Measurements from ENCODE around the gene IRS1. TPM values are rescaled to one million over a fixed set of nuclear protein-coding genes. Genes with fewer than 3 reads are reported as not detected.

IRS1 gene
- total RNA-seq, 5 donors from 2014 or later (not counting 1 experiment from before 2014, with no cell fraction given): 3.7 to 8.7 (median 6.7) TPM

DNA sequence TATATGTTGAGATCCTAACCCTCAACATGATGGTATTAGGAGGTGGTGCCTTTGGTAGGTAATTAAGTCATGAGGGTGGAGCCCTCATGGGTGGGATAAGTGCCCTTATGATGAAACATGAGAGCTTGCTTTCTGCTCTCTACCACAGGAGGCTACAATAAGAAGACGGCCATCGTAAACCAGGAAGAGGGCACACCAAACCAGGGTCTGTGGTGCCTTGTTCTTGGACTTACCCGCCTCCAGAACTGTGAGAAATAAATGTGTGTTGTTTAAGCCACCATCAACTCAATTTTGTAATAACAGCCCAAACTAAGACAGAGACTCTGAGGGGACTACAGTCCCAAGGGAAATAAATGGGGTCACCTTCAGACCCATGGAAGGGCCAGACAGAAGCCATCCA, 52.3 kb downstream of the IRS1 start:
- Histone ChIP-seq H3K9me3 (no peaks in the 10 kb centered on the region), H3K27me3 (replicated peaks in 1 of 2; ENCODE audit: control insufficient read depth in 2 of 2, extremely low read depth in 1 of 2, insufficient read depth in 2 of 2, low read length in 1 of 2) (no peaks in the 10 kb centered on the region), H3K4me1 (ENCODE audit: control insufficient read depth in 1 of 2, extremely low read depth in 1 of 2, insufficient read depth in 2 of 2, low read length in 2 of 2) (no peaks in the 10 kb centered on the region), H3K36me3 (ENCODE audit: control insufficient read depth in 2 of 2, extremely low read depth in 1 of 2, insufficient read depth in 1 of 2, low read length in 1 of 2) (no peaks in the 10 kb centered on the region), H3K4me3 (ENCODE audit: control insufficient read depth in 1 of 2, extremely low read depth in 1 of 2, low read length in 1 of 2) (no peak overlapping the region), H3K27ac (ENCODE audit: low read length) (no peak overlapping the region)
- ChIA-PET POLR2A (no interaction called here), CTCF (interaction anchor here (0.6 to 0.9 kb wide), 2 partner anchors 20 to 42 kb away, joined by 4 to 10 read pairs; no protein-coding TSS in a partner anchor)
- whole genome bisulfite sequencing (ENCODE audit: insufficient coverage): 90% methylated on average over 2 of the region's 3 CpGs
- ATAC-seq (replicated peaks in 1 of 4): no peak
- DNase-seq: no peak
- H3K4me3 Mint-ChIP-seq: no peak overlapping the region
- no peaks in the 10 kb centered on the region for H3K27me3 Mint-ChIP-seq
- H3K27ac Mint-ChIP-seq: no peak overlapping the region
- H3K9me3 Mint-ChIP-seq: no peaks in the 10 kb centered on the region
- H3K36me3 Mint-ChIP-seq: peaks cover 12% of the 10 kb centered on the region
- peaks cover 0 to 2% (median 0%) of the 10 kb centered on the region in 3 donors for H3K4me1 Mint-ChIP-seq

DNA sequence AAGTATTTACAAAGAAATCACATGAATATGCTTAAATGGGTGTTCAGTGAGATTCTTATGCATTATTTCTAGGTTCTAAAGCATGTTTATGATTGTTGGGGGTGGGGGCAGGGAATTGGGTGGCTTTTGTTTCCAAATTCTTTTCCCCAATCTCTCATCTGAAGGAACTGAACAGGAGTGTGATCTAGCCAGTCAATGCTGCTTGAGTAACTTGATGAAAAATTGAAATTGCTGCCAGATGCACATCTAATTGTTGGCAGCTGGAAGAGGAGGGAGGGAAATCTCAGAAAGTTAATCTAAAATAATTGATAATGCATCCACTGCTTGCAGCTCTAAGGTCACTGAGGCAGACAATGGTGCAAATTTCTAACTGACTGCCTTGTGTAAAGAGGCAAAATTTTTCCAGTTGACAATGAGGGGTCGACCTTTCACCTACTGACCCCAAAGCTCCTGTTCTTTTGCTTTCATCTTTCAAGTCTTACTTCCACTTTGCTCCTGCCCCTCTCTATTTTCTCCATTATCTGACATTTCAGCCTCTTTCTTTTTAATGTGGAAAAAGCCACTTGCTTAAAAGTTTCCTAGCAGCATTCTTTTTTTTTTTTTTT, 53.3 kb downstream of the IRS1 start:
- POLR2A ChIA-PET: interaction anchor here in 1 of 2 donors (0.6 kb wide), 1 partner anchor 319 kb away, joined by 3 read pairs; no protein-coding TSS in a partner anchor
- Mint-ChIP-seq H3K27ac (no peak overlapping the region), H3K9me3 (no peaks in the 10 kb centered on the region), H3K27me3 (no peaks in the 10 kb centered on the region), H3K4me1 (peaks cover 0 to 2% (median 0%) of the 10 kb centered on the region in 3 donors), H3K36me3 (peaks cover 12% of the 10 kb centered on the region), H3K4me3 (no peak overlapping the region)
- no CpG with 5 or more reads among the region's 1 CpG for WGBS (ENCODE audit: insufficient coverage)
- DNase-seq (no peak), ATAC-seq (replicated peaks in 1 of 4) (no peak)
- no peaks in the 10 kb centered on the region for H3K36me3 ChIP-seq (ENCODE audit: control insufficient read depth in 2 of 2, extremely low read depth in 1 of 2, insufficient read depth in 1 of 2, low read length in 1 of 2)
- H3K4me3 ChIP-seq (ENCODE audit: control insufficient read depth in 1 of 2, extremely low read depth in 1 of 2, low read length in 1 of 2): no peak overlapping the region
- no peaks in the 10 kb centered on the region for H3K4me1 ChIP-seq (ENCODE audit: control insufficient read depth in 1 of 2, extremely low read depth in 1 of 2, insufficient read depth in 2 of 2, low read length in 2 of 2)
- H3K9me3 ChIP-seq: no peaks in the 10 kb centered on the region
- H3K27me3 ChIP-seq (replicated peaks in 1 of 2; ENCODE audit: control insufficient read depth in 2 of 2, extremely low read depth in 1 of 2, insufficient read depth in 2 of 2, low read length in 1 of 2): no peaks in the 10 kb centered on the region
- CTCF ChIA-PET: interaction anchor here (0.6 to 0.9 kb wide), 5 partner anchors 16 to 152 kb away, joined by 4 to 10 read pairs (median 5); no protein-coding TSS in a partner anchor
- no peak overlapping the region for H3K27ac ChIP-seq (ENCODE audit: low read length)

DNA sequence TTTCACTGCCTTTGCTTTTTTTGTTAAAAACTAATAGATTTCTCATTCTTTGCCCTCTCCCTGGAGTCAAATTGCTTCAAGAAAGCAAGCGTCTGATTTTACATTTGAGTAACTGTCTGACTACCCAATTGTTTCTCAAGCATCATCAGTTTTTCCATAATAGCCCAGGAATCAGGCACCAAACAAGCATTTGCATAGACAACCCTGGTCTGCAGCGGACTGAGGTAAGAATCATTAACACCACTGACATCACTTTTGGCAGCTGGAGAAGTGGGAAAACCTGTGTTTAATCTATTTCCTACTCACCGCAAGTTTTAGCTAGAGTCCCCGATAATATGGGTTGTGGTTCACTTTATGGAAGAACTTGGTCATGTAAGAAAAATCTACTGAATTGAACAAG, 55.7 kb downstream of the IRS1 start:
- Histone ChIP-seq H3K4me3 (ENCODE audit: control insufficient read depth in 1 of 2, extremely low read depth in 1 of 2, low read length in 1 of 2) (no peak overlapping the region), H3K27me3 (replicated peaks in 1 of 2; ENCODE audit: control insufficient read depth in 2 of 2, extremely low read depth in 1 of 2, insufficient read depth in 2 of 2, low read length in 1 of 2) (no peaks in the 10 kb centered on the region), H3K36me3 (ENCODE audit: control insufficient read depth in 2 of 2, extremely low read depth in 1 of 2, insufficient read depth in 1 of 2, low read length in 1 of 2) (no peaks in the 10 kb centered on the region), H3K27ac (ENCODE audit: low read length) (no peak overlapping the region), H3K9me3 (no peaks in the 10 kb centered on the region), H3K4me1 (ENCODE audit: control insufficient read depth in 1 of 2, extremely low read depth in 1 of 2, insufficient read depth in 2 of 2, low read length in 2 of 2) (peaks cover 0 to 2% of the 10 kb centered on the region in 2 experiments)
- Mint-ChIP-seq H3K36me3 (peaks cover 8% of the 10 kb centered on the region), H3K9me3 (no peaks in the 10 kb centered on the region), H3K27ac (no peak overlapping the region), H3K27me3 (no peaks in the 10 kb centered on the region), H3K4me1 (peaks cover 2 to 5% (median 3%) of the 10 kb centered on the region in 3 donors), H3K4me3 (no peak overlapping the region)
- DNase-seq: no peak
- CTCF ChIA-PET: no interaction called here
- POLR2A ChIA-PET: no interaction called here
- WGBS (ENCODE audit: insufficient coverage): 100% methylated on average over 1 of the region's 4 CpGs
- ATAC-seq (replicated peaks in 1 of 4): no peak

DNA sequence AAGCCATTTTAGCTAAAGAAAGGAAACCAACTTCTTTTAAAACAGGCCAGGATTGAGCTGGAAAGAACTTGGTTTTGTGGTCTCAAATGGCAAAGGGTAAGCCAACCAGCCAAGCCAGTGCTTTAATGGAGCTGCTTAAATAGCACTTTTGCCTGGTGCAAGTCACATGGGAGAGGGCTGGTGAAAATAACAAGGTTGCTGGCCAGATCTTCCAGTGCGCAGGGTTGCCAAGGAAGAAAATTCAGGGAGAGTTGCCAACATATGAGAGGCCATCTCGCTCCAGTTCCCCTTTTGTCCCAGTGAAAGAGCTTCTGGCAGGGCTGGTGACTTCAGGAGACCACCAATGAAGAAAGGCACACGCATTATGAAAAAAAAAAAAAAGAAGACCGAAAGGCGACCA, 57.3 kb downstream of the IRS1 start:
- Mint-ChIP-seq H3K4me3 (no peak overlapping the region), H3K36me3 (no peaks in the 10 kb centered on the region), H3K27me3 (no peaks in the 10 kb centered on the region), H3K4me1 (peaks cover 5 to 7% (median 5%) of the 10 kb centered on the region in 3 donors), H3K9me3 (peaks cover 0 to 3% (median 0%) of the 10 kb centered on the region in 3 donors), H3K27ac (no peak overlapping the region)
- ChIA-PET POLR2A (interaction anchor here in 1 of 2 donors (0.7 kb wide), 1 partner anchor 369 kb away, joined by 5 read pairs; no protein-coding TSS in a partner anchor), CTCF (no interaction called here)
- Histone ChIP-seq H3K36me3 (ENCODE audit: control insufficient read depth in 2 of 2, extremely low read depth in 1 of 2, insufficient read depth in 1 of 2, low read length in 1 of 2) (no peaks in the 10 kb centered on the region), H3K9me3 (no peaks in the 10 kb centered on the region), H3K27ac (ENCODE audit: low read length) (no peak overlapping the region), H3K4me3 (ENCODE audit: control insufficient read depth in 1 of 2, extremely low read depth in 1 of 2, low read length in 1 of 2) (no peak overlapping the region), H3K27me3 (replicated peaks in 1 of 2; ENCODE audit: control insufficient read depth in 2 of 2, extremely low read depth in 1 of 2, insufficient read depth in 2 of 2, low read length in 1 of 2) (no peaks in the 10 kb centered on the region), H3K4me1 (ENCODE audit: control insufficient read depth in 1 of 2, extremely low read depth in 1 of 2, insufficient read depth in 2 of 2, low read length in 2 of 2) (peaks cover 0 to 2% of the 10 kb centered on the region in 2 experiments)
- ATAC-seq (replicated peaks in 1 of 4): no peak
- DNase-seq: no peak
- 100% methylated on average over 1 of the region's 5 CpGs for WGBS (ENCODE audit: insufficient coverage)

DNA sequence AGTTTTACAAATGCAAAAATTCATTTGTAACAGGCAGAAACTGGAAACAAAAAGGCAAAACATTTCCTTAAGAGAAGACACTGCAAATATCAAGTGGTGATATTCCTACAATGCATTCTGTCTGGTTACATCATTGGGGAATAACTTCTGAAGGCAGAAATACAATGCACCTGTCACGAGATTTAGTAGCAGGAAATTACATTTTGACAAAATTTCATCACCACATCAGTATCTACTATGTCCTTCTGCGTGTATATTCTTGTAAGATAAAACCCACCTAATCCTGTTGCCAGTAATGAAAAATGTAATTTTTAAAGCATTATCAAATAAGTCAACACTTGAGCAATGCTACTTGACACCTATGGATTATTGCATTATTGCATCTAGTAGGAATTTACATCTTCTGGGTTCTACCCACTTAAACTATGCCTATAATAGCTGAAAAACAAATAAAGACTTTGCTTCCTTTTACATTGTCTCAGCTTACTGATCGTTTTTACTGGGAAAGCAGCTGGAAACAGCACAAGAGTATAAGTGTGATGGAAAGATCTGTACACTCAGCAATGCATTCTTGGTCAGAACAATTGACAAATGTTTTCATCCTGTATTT, 59.5 kb downstream of the IRS1 start:
- WGBS (ENCODE audit: insufficient coverage): no CpG with 5 or more reads among the region's 3 CpGs
- peaks cover 8% of the 10 kb centered on the region for H3K36me3 Mint-ChIP-seq
- no peaks in the 10 kb centered on the region for H3K36me3 ChIP-seq (ENCODE audit: control insufficient read depth in 2 of 2, extremely low read depth in 1 of 2, insufficient read depth in 1 of 2, low read length in 1 of 2)
- no peak overlapping the region for H3K4me3 Mint-ChIP-seq
- H3K4me1 ChIP-seq (ENCODE audit: control insufficient read depth in 1 of 2, extremely low read depth in 1 of 2, insufficient read depth in 2 of 2, low read length in 2 of 2): peaks cover 0 to 2% of the 10 kb centered on the region in 2 experiments
- ATAC-seq (replicated peaks in 1 of 4): no peak
- ChIA-PET POLR2A (no interaction called here), CTCF (no interaction called here)
- H3K4me1 Mint-ChIP-seq: peaks cover 5 to 7% (median 5%) of the 10 kb centered on the region in 3 donors
- no peak overlapping the region for H3K4me3 ChIP-seq (ENCODE audit: control insufficient read depth in 1 of 2, extremely low read depth in 1 of 2, low read length in 1 of 2)
- no peak for DNase-seq
- H3K27ac Mint-ChIP-seq: no peak overlapping the region
- no peaks in the 10 kb centered on the region for H3K27me3 Mint-ChIP-seq
- no peaks in the 10 kb centered on the region for H3K27me3 ChIP-seq (replicated peaks in 1 of 2; ENCODE audit: control insufficient read depth in 2 of 2, extremely low read depth in 1 of 2, insufficient read depth in 2 of 2, low read length in 1 of 2)
- H3K9me3 ChIP-seq: no peaks in the 10 kb centered on the region
- H3K27ac ChIP-seq (ENCODE audit: low read length): no peak overlapping the region
- H3K9me3 Mint-ChIP-seq: peaks cover 0 to 5% (median 0%) of the 10 kb centered on the region in 3 donors

DNA sequence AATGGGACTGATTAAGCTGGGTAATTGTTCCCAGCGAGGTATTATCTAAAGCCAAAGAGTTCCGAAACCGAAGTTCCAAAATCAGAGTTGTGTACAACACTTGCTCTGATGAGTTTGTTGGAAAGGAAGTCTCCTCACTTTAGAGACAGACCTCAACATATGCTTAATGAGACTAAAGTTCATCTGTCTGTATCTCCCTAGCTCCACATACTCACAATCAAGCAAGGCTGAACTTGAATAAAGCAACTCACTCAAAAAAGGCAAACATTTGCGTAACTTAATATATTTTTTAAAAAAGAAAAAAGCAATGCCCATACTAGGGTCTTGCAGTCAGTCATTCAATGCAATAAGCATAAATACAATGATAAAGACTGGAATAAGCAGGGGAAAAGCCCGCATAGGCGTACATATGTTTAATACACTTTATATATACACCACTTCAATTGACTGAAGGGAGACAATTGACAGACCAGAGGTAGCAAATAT, 60.0 kb downstream of the IRS1 start:
- POLR2A ChIA-PET: no interaction called here
- Mint-ChIP-seq H3K4me1 (peaks cover 5 to 7% (median 5%) of the 10 kb centered on the region in 3 donors), H3K27ac (no peak overlapping the region), H3K9me3 (peaks cover 0 to 5% (median 0%) of the 10 kb centered on the region in 3 donors), H3K36me3 (peaks cover 8% of the 10 kb centered on the region), H3K27me3 (no peaks in the 10 kb centered on the region), H3K4me3 (no peak overlapping the region)
- WGBS (ENCODE audit: insufficient coverage): 100% methylated on average over 1 of the region's 6 CpGs
- DNase-seq (no peak), ATAC-seq (replicated peaks in 1 of 4) (no peak)
- no peaks in the 10 kb centered on the region for H3K36me3 ChIP-seq (ENCODE audit: control insufficient read depth in 2 of 2, extremely low read depth in 1 of 2, insufficient read depth in 1 of 2, low read length in 1 of 2)
- H3K27me3 ChIP-seq (replicated peaks in 1 of 2; ENCODE audit: control insufficient read depth in 2 of 2, extremely low read depth in 1 of 2, insufficient read depth in 2 of 2, low read length in 1 of 2): no peaks in the 10 kb centered on the region
- H3K4me1 ChIP-seq (ENCODE audit: control insufficient read depth in 1 of 2, extremely low read depth in 1 of 2, insufficient read depth in 2 of 2, low read length in 2 of 2): peaks cover 0 to 2% of the 10 kb centered on the region in 2 experiments
- H3K27ac ChIP-seq (ENCODE audit: low read length): no peak overlapping the region
- H3K9me3 ChIP-seq: no peaks in the 10 kb centered on the region
- CTCF ChIA-PET: no interaction called here
- no peak overlapping the region for H3K4me3 ChIP-seq (ENCODE audit: control insufficient read depth in 1 of 2, extremely low read depth in 1 of 2, low read length in 1 of 2)

Measured in T-cell (primary cell).